ENCODE data around the gene ARL2BP. TPM values are rescaled to one million over a fixed set of nuclear protein-coding genes. Genes with fewer than 3 reads are reported as not detected.
"Not testable (repeated sequence)": the region's sequence is repeated elsewhere in the genome, so short reads cannot be mapped to it uniquely, and the experiment has no call there.

The ARL2BP gene
- total RNA-seq, 1 donor from 2014 or later = 81.9 TPM

DNA sequence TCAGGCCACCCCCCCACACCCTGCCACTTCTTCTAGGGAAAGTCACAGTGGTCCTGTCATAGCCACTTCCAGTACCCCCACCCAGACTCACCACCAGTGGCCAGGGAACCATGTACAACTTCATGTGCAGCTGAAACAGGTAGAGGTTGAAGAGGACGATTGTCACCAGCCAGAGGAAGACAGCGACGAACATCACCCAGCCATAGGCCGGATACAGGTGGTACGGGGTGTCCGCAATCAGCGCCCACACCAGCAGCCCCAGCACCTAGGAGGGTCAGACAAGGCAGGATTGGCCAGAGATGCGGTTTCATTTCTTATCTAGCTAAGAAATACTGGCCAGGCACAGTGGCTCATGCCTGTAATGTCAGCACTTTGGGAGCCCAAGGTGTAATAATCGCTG lies 16.7 kb downstream of the ARL2BP start:
- no peak for DNase-seq (ENCODE audit: low spot score in 2 of 2)
- no peak for FAIRE-seq

DNA sequence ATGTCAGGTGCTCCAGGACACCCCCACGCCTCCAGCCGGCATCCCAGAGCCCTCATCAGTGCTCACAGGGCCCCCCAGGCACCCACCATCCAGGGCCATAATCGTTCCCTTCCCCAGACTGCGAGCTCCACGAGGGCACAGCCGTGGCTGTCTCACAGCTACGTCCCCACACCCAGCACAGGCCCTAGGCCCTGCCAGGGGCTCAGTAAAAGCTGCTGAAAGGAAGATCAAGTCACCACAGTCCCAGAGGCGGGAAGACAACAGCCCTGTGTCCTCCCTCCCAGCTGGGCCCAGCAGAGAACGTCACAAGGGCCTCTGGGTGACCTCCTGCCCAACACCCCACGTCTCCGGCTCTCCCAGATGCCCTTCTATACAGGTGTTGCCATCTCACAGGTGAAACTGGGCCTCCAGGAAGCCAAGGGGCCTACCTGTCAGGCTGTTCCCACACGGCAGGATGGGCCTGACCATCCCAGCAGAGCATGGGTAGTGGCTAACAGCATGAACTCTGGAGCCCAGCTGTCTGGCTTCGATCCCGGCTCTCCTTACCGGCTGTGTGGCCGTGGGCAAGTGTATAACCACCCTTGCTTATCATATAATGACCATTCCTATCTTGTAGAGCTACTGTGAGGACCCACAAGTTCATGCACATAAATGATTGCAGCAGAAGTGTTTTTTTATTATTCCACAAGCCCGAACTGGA lies 17.9 kb downstream of the ARL2BP start:
- DNase-seq (ENCODE audit: low spot score in 2 of 2) (no peak), FAIRE-seq (no peak)

DNA sequence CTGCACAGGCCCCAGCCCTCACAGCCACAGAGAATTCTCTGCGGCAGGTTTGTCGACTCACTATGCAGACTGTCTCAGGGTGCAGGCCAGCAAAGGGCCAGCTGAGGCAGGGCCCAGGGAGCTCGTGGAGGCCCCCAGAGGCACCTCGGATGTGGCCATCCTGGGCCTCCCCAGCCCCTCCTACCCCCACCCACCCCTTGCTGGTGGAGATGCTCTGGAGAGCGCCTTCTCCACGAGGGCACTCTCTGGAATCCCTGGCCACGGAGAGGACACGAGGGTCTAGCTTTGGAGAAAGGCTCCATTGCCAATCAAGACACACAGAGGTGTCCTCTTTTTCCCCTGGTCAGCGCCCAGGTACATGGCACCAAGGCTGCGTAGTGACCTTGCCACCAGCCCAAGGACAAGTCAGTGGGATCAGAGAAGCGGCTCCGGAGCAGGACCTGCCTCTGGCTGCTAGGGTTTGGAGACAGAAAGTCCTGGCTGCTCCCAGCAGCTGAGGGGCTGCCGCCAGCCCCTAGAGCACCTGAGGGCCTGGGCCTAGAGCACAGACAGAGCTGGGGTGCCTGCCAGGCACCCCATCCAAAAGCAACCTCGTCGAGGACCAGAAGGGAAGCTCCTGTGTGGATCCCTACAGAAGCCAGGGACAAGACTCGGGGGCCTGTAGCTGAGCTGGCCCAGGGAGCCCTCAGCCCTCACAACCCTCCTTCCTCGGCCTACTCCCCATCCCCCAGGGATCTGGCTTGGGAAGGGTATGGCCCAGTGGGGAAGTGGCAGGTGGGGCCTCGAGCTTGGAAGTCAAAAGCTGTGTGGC lies 18.7 kb downstream of the ARL2BP start:
- FAIRE-seq = no peak
- DNase-seq (ENCODE audit: low spot score in 2 of 2) = no peak

DNA sequence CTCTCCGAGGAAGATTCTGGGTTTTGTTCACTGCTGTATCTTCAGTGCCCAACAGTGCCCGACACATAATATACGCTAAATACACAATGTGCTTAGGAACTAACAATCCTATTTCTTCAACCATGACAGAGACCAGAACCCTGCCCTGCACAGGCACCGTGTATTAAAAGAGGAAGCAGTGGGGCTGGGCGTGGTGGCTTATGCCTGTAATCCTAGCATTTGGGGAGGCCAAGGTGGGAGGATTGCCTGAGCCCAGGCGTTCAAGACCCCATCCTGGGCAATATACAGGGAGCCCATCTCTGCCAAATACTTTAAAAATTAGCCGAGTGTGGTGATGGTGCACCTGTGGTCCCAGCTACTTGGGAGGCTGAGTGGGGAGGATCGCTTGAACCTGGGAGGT lies 19.3 kb downstream of the ARL2BP start:
- DNase-seq (ENCODE audit: low spot score in 2 of 2) (no peak), FAIRE-seq (no peak)

DNA sequence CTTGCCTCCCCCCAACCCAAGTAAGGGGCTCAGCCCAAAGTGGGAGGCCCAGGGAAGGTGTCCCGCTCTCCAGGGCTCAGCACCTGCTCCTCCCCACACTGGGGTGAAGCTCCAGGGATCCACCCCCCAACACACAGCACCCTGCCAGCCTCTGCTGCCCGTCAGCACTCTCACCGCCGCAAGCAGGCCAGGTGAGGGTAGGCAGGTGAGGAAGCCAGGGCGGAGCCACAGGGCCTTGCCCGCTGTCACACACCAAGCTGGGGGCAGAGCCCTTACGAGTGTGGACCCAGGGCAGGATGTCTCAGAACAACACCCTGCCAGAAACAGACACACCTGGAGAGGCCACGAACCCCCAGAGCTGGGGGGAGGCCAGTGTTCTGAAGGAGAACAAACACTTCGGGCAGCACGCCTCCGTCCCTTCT lies 19.9 kb downstream of the ARL2BP start:
- no peak for DNase-seq (ENCODE audit: low spot score in 2 of 2)
- FAIRE-seq = no peak

DNA sequence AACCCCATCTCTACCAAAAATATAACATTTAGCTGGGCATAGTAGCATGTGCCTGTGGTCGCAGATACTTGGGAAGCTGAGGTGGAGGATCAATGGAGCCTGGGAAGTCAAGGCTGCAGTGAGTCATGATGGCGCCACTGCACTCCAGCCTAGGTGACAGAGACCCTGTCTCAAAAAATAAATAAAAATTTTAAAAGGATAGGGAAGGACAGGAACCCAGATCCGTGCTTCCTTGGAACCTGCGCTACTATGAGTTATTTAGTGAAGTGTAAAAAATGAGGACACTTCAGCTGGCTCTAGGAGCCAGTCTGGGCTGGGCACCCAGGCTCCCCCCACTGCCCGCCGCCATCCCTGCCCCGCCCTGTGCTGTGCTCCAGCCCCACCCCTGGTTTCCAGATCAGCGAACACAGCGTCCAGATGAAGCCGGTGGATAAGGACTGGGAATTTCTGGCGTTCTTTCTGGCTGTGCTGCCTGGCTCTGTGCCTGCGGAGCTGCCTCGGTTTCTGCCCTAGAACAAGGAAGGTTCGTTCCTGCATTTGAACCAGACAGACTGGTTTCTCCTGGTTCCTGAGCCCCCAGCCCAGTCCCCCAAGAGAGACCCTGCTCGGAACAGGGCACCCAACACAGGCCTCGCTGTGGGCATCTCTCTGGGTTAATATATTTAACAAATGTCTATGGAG lies 20.9 kb downstream of the ARL2BP start:
- FAIRE-seq = no peak
- peak in 1 of 2 donors; percentile 54 for DNase-seq (ENCODE audit: low spot score in 2 of 2)

DNA sequence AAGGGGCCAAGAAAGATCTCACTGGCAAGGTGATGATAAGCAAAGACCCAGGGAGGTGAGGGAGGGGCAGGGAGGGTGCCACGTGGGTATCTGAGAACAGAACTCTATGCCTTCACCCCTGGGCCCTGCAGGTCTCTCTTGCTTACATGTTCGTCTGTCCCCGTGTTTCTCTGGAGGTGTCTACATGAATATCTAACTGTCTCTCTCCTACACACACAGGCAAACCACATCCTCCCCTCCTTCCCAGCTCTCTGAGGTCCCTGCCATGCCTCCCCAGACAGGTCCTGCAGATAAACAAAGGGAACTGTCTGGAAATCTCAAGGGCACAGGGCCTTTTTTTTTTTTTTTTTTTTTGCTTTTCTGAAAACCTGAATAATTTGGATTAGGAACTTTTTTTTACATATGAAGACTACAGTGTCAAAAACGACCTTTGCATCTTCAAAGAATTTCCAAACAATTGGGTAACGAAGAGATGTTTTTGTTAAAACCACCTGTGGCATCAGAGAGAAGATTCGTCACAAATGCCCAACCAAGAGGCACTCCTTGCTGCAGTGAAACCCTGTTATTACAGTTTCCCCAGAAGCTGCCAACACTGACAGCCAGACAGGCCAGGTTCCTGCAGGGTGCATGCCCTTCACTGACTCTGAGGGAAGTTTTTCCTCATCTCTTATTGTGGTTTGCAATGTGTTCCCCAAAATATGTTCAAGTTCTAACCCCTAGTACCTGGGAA lies 21.6 kb downstream of the ARL2BP start:
- no peak for DNase-seq (ENCODE audit: low spot score in 2 of 2)
- FAIRE-seq = no peak

DNA sequence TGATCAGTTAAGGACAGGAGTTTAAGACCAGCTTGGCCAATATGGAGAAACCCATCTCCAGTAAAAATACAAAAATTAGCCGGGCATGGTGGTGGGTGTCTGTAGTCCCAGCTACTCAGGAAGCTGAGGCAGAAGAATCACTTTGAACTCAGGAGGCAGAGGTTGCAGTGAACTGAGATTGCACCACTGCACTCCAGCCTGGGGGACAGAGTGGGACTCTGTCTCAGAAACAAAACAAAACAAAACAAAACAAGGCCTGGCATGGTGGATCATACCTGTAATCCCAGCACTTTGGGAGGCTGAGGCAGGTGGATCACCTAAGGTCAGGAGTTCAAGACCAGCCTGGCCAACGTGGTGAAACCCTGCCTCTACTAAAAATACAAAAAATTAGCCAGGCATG lies 22.3 kb downstream of the ARL2BP start:
- FAIRE-seq; DNase-seq (ENCODE audit: low spot score in 2 of 2): not testable (repeated sequence)

DNA sequence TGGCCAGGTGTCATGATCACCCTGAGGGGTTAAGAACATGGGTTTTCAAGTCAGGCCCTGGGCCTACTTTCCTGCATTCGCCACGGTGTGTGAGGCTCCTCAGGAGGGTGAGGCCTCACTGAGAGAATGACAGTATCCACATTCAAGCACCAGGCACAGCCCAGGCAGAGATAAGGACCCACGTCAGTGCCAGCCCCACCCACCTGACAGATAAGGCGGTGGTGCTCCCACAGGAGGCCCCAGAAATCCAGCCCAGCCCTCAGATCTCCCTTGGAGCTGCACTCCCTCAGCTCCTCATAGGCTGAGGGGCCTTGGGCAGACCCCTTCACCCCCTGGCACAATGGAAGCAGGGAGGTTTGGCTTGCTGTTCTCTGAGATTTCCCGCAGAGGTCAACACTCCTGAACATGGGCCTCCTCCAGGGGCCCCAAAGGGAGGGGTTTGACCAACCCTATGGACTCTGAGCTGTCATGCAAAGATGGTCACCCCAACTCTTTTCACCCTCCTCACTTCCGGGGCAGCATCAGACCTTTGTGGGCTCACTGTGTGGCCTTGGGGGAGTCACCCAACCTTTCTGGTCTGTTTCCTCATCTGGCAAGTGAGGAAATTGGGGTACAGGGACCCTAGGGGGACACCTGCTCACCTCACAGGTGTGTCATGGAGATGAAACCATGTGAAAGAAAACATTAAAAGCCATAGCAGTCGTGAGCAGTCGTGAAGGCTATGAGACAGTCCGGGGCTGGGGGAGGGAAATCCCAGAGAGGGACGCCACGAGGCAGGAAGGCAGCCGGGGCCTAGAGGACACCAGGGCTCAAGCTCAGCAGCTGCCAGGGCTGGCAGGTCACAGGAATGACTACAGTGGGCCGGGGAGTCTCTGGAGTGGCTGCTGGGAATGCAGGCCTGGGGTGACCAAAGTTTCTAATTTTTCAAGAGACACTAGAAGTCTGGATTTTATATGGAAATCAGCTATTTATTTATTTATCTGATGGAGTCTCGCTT lies 24.0 kb downstream of the ARL2BP start:
- no peak for FAIRE-seq
- DNase-seq (ENCODE audit: low spot score in 2 of 2) = no peak

DNA sequence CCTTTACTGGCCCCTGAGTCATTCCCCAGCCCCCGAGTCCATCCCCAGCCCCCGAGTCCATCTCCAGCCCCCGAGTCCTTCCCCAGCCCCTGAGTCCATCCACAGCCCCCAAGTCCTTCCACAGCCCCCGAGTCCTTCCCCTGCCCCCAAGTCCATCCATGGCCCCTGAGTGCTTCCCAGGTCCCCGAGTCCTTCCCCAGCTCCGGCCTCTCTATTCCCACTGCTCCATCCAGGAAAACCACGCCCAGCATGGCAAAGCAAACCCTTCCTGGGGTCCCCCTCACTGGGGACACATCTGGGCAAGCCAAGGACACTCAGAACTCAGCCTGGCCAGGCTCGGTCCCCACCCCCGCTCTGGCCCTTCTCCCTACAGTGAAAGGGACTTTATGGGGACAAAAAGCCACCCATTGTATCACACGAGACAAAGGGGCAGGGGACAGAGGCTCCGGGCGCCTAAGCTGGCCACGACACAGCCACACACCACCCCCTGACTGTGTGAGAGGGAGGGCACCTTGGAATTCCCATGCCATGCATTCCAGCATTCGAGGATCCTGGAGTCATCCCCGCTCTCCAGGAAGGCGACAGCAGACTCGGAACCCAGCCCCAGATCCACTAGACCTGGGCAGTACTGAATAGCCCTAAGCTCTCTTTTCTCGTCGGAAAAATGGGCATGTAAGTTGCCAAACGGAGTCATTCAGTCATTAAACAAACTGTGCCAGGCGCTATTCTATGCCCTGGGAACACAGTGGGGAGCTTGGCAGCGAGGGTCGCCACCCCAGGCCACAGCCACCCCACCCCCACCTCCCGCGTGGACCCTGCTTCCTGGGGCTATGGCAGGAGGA lies 25.4 kb downstream of the ARL2BP start:
- no peak for FAIRE-seq
- peak; percentile 53 to 64 for DNase-seq (ENCODE audit: low spot score in 2 of 2)

DNA sequence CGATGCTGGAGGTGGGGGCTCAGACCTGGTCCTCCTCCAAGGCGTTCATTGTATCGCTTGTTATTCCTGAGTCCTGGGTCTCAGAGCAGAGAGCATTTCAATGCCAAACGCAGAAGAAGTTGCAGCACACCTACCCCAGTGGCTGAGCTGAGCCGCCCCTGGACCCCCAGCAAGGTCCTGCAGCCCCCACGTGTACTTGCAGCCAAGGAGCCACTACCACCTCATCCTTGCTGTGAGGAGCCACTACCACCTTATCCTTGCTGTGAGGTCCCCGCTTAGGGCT lies 25.9 kb downstream of the ARL2BP start:
- FAIRE-seq = no peak

DNA sequence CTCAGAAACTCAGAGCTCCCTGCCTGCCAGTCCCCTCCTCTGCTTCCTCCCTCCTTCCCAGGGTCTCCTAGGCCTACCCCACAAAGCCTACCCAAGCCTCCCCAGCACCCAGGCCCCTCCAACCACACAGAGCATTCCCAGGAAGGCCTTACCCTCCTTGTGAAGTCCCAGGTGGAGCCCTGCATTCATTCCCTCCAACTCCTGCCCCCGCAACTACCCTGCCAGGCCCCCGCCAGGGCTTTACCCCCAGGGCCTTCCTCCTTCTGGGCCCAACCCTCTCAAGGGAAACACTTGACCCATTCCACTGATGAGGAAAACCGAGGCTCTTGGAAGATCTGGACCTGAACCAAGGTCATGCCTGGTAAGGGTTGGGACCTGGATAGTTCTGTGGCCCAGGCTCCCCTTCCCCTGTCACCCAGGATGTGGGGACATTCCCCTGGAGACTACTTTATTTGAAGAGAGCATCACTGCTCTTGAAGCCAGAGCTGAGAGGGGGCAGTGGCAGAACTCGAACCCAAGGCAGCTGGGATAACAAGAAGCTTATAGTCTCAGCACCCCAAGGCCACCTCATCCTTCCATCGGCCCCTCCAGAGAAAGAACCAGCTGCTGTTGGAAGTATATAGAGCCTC lies 26.9 kb downstream of the ARL2BP start:
- DNase-seq (ENCODE audit: low spot score in 2 of 2) = no peak
- FAIRE-seq = no peak

More for the DNA sequence above, 25.9 kb downstream of the ARL2BP start:
- no peak for DNase-seq (ENCODE audit: low spot score in 2 of 2)

DNA sequence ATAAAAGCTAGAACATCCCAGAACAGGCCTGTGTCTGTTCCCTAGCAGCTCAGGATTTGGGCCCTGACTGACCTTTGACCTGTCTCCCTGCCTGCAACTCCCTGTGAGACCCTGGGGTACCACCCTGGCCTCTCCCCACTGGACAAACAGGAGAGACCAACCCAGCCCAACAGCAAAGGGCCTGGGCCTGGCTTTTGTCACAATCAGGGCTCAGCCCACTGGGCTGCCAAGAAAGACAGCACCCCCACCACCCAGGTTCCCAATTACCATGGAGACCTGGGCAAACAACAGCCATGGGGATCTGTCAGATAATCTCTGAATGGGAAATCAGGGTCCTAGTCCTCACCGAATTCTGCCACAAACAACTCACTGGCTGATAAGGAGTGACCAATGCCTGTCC lies 28.3 kb downstream of the ARL2BP start:
- FAIRE-seq = no peak
- no peak for DNase-seq (ENCODE audit: low spot score in 2 of 2)

DNA sequence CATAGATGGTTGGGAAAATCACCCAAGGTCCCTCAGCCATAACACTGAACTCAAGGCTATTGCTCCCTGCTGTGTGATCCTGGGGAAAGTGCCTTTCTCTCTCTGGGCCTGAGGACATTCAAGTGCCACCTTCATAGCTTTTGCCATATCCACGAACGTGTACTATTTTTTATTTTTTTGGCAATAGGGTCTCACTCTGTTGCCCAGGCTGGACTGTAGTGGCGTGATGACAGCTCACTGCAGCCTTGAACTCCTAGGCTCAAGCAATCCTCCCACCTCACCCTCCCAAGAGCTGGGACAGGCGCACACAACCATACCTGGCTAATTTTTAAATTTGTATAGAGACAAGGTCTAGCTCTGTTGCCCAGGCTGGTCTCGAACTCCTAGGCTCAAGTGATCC lies 28.8 kb downstream of the ARL2BP start:
- DNase-seq (ENCODE audit: low spot score in 2 of 2) = no peak
- FAIRE-seq = no peak

DNA sequence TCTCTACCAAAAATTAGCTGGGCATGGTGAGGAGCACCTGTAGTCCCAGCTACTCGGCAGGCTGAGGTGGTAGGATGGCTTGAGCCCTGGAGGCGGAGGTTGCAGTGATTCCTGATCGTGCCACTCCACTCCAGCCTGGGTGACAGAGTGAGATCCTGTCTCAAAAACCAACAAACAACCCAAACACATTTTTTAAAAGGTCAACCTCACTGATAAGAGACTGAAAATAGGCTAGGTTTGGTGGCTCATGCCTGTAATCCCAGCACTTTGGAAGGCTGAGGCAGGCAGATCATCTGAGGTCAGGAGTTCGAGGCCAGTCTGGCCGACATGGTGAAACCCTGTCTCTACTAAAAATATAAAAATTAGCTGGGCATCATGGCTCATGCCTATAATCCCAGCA lies 30.9 kb downstream of the ARL2BP start:
- not testable (repeated sequence) for FAIRE-seq; DNase-seq (ENCODE audit: low spot score in 2 of 2)

DNA sequence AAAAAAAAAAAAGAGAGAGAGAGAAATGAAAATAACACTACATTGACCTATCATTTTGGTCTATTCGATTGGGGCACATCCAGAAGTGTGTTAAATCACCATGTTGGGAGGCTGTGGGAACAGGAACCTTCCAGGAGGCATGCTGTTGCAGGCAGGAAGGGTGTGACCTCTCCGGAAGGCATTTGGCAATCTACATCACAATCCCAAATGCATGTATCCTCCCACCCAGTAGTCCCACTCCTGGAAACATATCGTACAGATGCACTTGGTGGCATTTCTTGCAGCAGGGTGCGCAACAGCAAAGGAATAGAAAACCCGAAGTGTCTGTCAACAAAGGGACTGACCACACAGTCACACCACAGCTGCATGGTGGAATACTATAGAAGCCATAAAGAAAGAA lies 31.5 kb downstream of the ARL2BP start:
- DNase-seq (ENCODE audit: low spot score in 2 of 2) (no peak), FAIRE-seq (no peak)

DNA sequence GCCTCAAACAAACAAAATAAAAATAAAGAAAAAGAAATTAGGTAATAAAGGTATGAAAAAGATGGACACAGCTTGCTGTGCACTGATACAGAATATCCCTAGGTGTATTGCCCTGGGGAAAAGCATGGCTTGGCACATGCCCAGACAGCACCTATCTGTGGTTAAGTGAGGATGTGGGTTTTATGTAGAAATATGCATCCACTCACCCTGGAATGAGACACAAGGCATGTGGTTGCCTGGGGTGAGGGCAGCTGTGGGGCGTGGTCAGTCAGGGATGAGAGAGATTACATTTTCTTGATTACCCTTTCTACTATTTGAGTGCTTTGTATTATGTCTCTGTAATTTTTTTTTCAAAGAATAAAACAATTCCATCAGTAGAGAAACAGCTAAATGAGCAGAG lies 32.5 kb downstream of the ARL2BP start:
- FAIRE-seq = no peak
- no peak for DNase-seq (ENCODE audit: low spot score in 2 of 2)

DNA sequence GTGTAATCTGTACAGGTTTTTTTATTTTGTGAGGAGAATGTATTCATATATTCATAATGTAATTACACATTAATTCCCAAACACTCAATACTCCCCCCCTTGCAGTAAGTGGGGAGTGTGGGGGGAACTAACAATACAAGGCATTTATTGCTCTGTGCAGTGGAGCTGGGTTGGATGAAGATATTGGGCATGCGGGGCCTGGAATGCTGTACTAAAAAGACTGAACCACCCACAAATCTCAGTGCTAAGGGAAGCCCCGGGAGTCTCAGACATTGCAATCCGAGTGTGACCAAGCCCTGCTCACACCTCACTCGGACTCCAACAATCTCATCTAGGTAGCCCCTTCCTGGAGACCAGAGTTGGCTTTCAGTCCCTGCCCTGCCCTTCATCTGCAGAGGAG lies 33.4 kb downstream of the ARL2BP start:
- DNase-seq (ENCODE audit: low spot score in 2 of 2) (no peak), FAIRE-seq (no peak)
